Suprapubic skin (tissue), 4 donors: ENCODE measurements around the gene IFRD2.
A peak's percentile ranks its signal among the peaks of the same experiment; 100 is the strongest.

Source experiments
- CTCF ChIP-seq, 2 donors: fragments of 200-600 bp in 1 of 2; fragments of 450-650 bp in 1 of 2; sonication (generic) in 1 of 2; IDR thresholded peaks; one replicate each; pipeline ENCODE4 v1.5.1; 2016 to 2019; ENCODE audit warnings: antibody characterized with exemption in 2 of 2, mild to moderate bottlenecking in 1 of 2, moderate library complexity in 1 of 2
- EP300 ChIP-seq: sonication (generic); formaldehyde crosslinking; IDR thresholded peaks from one replicate; pipeline ENCODE4 v1.6.1; 2017; ENCODE audit warnings: antibody characterized with exemption
- POLR2A ChIP-seq, 2 donors: fragments of 450-650 bp; IDR thresholded peaks; one replicate each; pipeline ENCODE4 v1.6.1; 2017; ENCODE audit warnings: antibody characterized with exemption in 2 of 2, mild to moderate bottlenecking in 2 of 2, moderate library complexity in 2 of 2
- POLR2AphosphoS5 ChIP-seq, 3 donors: sonication (generic); formaldehyde crosslinking; IDR thresholded peaks; one replicate each; pipeline ENCODE4 v1.6.1; 2017; ENCODE audit warnings: antibody characterized with exemption in 3 of 3

- no peak for TF ChIP-seq CTCF (IDR thresholded peaks at IDR 0.05)
- TF ChIP-seq POLR2A (IDR thresholded peaks at IDR 0.05), result peak in 1 of 2 donors; percentile 63
- TF ChIP-seq POLR2AphosphoS5 (IDR thresholded peaks at IDR 0.05), result peak in 2 of 3 donors; percentile 2 to 88
- no peak for TF ChIP-seq EP300
Measured at GRCh38 chr3:50327943-50328691, 35.9 kb upstream of the IFRD2 start, which contains the start of gene TUSC2.
